HG02642 (cell line): ENCODE data around the gene SEPTIN5.

ENCODE experiments used
- ATAC-seq: cut with Tn5 transposase; IDR thresholded peaks from one replicate; pipeline ENCODE4 v1.9.1; 2021; ENCODE audit warnings: mild to moderate bottlenecking; ENCODE audit not compliant: unreplicated experiment, poor library complexity

The SEPTIN5 gene

DNA sequence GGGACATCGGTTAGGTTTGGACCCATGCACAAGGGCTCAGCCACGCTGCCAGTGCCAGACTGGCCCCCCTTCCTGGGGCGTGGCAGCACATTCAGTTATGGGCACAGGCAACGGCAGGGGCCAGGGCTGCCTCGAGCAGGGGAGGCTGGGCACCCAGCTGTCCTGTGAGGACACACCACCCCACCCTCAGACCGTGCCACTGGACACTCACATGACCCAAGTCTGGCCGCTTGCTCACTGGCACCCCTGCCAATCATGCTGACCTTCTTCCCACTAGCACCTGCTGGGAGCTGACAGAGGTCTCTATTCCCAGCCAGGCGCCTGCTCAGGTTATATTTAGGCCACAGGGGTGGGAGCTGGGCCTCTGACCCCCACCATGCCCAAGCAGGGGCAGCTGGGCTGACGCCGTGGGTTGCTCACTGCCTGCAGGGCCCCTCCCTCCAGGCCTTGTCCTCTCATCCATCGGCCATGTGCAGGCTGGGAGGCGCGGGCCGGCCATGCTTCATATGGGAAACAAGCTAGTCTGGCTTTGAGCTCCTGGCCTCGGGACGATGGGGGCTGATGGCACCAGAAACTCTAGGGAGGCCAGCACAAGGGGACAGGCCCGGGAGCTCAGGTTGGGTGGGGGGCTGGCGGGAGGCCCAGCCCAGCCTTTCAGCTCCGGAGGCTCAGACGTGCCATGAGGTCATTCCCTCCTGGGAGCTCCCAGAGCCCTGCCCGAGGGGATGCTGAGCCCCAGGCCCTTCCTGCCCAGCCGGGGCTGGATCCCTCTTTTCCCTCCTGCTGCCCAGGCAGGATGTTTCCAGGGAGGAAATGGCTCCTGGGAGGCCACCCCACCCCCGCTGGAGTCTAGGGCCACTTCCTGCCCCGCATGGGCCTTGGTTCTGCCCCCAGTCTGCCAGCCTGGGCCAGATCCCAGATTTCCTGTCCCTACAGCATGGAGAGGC is 31.1 kb downstream of the SEPTIN5 start:
- no peak for ATAC-seq

- no peak for ATAC-seq
Observed at GRCh38 chr22:19746726-19747125, 32.4 kb downstream of the SEPTIN5 start.

DNA sequence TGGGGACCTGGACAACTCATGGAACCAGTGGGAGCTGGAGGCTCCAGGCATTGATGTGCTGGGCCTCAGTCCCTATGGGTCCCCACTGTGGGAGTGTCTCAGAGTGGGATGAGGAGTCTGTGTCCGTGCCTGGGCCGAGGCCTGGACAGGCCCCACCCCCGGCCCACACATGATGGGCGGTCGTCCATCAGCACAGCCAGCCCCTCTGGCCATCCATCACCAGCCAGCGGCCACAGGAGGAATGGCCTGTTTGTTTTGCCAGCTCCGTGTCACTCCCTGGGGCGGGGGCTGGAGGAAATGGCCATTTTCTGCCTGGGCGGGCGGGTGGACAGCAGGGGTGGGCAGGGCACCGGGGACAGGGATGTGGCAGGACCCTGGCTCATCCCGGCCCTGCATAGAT is 33.2 kb downstream of the SEPTIN5 start:
- ATAC-seq: no peak

- ATAC-seq: no peak
Observed at GRCh38 chr22:19748139-19748538, 33.8 kb downstream of the SEPTIN5 start.

DNA sequence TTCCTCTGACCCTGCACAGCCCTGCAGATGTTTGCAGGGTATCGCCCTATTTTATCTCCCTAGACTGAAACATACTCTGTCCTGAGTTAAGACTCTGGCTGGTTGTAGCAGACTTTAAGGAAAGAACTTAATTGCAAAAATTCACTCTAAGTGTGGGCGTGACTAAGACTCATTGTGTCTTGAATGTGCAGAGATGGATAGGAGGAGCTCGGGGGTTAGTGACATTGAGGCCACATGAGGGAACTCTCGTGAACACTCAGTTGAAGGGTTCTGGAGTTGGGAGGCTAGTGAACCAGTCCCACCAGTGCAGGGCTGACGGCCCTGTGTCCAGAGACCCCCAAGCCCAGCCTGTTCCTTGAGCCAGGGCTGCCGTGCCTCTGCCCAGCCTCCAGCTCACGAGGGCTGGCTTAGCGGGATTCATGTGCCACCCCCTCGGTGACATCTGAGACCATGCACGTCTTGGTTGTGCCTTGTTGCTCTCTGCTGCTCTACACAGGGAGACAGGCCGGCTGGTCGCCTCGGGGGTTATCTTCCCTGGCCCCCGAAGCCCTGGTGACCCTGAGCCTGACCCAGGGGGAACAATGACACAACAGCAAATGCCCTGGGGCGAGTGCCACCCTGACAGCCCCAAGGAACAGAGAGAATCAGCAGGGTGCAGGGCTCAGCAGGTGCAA is 34.8 kb downstream of the SEPTIN5 start:
- no peak for ATAC-seq

- no peak for ATAC-seq
Observed at GRCh38 chr22:19749876-19750275, 35.6 kb downstream of the SEPTIN5 start.

DNA sequence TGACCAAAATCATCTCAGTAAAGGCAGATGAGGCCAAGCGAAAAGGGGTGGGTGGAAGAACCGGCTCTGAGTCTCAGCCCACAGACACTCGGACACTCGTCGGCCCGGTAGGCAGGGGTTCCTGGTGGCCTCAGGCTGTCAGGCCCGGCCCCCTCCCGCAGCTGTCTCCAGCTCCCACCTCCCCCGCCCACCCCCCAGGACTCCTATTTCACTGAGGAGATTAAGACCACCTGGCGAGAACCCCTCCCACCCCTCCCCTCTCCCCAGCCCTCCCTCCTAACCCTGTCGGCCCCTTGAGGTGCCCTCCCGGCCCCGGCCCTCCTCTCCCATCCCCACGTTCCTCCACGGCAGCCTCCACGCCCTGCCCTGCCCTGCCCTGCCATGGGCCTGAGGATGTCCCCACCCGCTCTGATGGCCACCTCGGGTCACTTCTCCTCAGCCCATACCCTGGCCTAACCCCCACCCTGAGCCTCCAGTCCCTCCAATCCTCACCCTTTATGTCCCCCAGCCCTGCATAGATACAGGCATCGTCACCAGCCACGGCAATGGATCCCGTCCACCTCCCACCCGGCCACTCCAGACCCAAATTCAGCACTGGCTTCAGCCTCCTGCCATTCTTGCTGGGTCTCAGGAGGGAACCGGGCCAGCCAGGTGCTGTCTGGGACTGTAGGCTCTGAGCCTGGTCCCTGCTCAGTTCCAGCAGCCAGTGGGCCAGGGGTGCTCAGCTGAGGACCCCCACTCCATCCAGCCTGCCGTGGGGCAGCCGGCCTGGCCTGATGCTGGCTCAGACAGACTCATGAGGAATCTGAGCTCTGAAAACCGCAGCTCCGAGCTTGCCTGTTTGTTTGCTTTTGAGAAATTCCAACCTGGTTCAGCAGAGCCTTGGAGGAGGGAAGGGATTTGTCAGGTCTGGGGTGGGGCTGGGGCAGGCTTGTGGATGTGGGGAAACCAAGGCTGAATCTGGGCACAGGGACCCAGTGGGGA is 36.5 kb downstream of the SEPTIN5 start:
- no peak for ATAC-seq

- ATAC-seq: no peak
Observed at GRCh38 chr22:19751497-19752245, 37.4 kb downstream of the SEPTIN5 start.

GRCh38 chr22:19753090-19753842 is 39.0 kb downstream of the SEPTIN5 start:
- ATAC-seq: no peak

GRCh38 chr22:19753996-19754700 is 39.8 kb downstream of the SEPTIN5 start:
- ATAC-seq: no peak

- ATAC-seq: no peak
Observed at GRCh38 chr22:19754701-19755144, 40.4 kb downstream of the SEPTIN5 start.

GRCh38 chr22:19755145-19755710 is 40.9 kb downstream of the SEPTIN5 start:
- ATAC-seq: no peak

- no peak for ATAC-seq
Observed at GRCh38 chr22:19755722-19756287, 41.5 kb downstream of the SEPTIN5 start.

DNA sequence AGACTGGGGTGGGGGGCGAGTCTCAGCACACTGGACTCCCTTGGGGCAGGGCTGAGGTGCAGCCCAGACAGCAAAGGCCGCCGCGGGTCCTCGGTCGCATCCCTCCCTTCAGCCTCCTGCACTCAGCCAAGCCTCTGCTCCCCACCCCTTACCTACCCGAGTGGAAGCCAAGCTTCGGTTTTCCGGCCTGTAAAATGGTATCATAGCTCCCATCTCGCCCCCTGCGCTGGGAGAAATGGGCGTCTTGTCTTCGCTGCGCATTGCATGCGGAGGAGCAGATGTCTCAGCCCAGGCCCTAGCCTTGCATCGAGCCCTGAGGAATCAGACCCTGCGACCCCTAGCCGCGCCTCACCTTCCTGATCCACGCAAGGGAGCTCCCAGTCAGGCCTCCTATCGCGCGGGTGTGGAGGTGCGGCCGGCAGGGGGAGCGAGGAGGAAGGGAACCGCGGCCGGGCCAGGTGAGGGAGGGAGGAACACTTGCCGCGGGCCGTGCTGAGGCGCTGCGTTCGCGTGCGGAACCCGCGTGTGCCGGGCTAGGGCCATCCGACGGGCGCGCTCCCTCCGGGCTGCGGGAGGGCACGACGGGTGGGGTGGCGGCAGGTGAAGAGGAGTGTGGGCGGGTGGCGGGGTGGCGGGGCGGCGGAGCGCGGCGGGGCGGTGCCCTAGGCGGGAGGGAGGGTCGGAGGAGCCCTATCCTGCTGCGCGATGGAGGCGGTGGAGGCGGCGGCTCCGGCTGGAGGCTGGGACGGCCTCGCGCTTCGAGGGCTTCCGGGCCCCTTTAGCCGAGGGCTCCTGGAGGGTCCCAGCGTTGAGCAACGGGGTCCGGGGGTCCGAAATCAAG is 42.2 kb downstream of the SEPTIN5 start:
- no peak for ATAC-seq

DNA sequence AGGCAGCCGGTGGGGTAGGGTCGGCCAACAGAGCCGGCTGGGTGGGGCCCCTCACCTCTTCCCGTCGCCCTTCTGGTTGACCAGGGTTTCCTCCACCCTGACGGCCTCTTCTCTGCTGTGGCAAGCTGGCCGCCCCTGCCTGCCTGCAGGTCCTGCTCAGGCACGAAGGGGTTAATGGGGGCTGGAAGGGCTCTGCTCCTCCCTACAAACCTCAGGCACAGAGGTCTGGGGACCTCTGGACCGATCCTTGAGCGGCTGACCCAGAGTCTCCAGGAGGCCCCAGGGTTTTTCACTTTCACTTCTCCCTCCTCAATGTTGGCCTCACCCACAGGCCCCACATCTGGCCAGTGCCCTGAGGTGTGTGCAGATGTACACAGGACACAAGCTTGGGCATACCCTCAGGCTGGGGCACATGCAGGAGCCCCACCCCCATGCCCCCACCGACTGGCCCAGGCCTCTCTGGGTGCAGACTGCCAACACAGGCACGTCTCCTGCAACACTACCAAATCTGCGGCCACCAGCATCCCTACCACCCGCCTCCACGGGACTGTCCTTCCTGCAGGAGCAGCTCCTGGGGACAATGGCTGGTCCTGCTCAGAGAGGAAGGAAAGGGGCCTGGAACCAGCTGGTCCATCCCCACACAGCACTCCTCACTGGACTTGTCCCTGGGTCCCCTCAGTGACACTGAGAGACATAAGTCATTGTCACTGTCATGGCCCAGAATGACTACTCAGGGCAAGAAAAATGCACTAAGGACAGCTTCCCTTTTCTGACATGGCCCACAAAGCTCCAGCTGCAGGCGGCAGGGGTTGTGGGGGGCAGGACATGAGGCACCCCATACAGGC is 43.1 kb downstream of the SEPTIN5 start:
- ATAC-seq: no peak
